Activated naive CD8-positive, alpha-beta T cell treated with anti-CD3 and anti-CD28 coated beads, Interleukin-2, amount 50 U/mL, for 24 hours (primary cell): ENCODE measurements around the gene ATP9A.

Experiments used
- ATAC-seq: fragments of 150-1000 bp; cut with Tn5 transposase; one replicate; pipeline ENCODE4 v1.10.0; 2021
- DNase-seq: peaks from one replicate; pipeline ENCODE4 v3.0.0; 2021
- H3K27ac Mint-ChIP-seq: one replicate; pipeline ENCODE4 v1.8.0; 2021; ENCODE audit warnings: mild to moderate bottlenecking, mixed read lengths
- H3K27me3 Mint-ChIP-seq: one replicate; pipeline ENCODE4 v1.8.0; 2021; ENCODE audit warnings: mixed read lengths
- H3K36me3 Mint-ChIP-seq: one replicate; pipeline ENCODE4 v1.8.0; 2021; ENCODE audit warnings: low read depth, mixed read lengths
- H3K4me1 Mint-ChIP-seq: one replicate; pipeline ENCODE4 v1.8.0; 2021; ENCODE audit warnings: mixed read lengths
- H3K4me3 Mint-ChIP-seq: one replicate; pipeline ENCODE4 v1.8.0; 2021; ENCODE audit warnings: mild to moderate bottlenecking, moderate library complexity, mixed read lengths
- H3K9me3 Mint-ChIP-seq: one replicate; pipeline ENCODE4 v1.8.0; 2021; ENCODE audit warnings: mixed read lengths

The ATP9A gene

GRCh38 chr20:51639206-51639832 lies 128.9 kb downstream of the ATP9A start:
- peak; percentile 82 for DNase-seq
- peaks cover 4% of the 10 kb centered on the region for H3K27me3 Mint-ChIP-seq
- H3K36me3 Mint-ChIP-seq, result no peaks in the 10 kb centered on the region
- H3K27ac Mint-ChIP-seq, result no peak overlapping the region
- H3K4me1 Mint-ChIP-seq, result peaks cover 14% of the 10 kb centered on the region
- H3K4me3 Mint-ChIP-seq, result no peak overlapping the region
- peak; percentile 50 for ATAC-seq
- H3K9me3 Mint-ChIP-seq, result no peaks in the 10 kb centered on the region

- H3K36me3 Mint-ChIP-seq, result no peaks in the 10 kb centered on the region
Observed at GRCh38 chr20:51637241-51637640, 130.9 kb downstream of the ATP9A start.

GRCh38 chr20:51636123-51636522 lies 132.1 kb downstream of the ATP9A start:
- H3K9me3 Mint-ChIP-seq, result no peaks in the 10 kb centered on the region
- no peaks in the 10 kb centered on the region for H3K36me3 Mint-ChIP-seq
- ATAC-seq (peak; percentile 48), DNase-seq (no peak)
- H3K4me1 Mint-ChIP-seq, result peaks cover 30% of the 10 kb centered on the region
- no peak overlapping the region for H3K4me3 Mint-ChIP-seq
- H3K27ac Mint-ChIP-seq, result peak overlapping the region; percentile 14
- H3K27me3 Mint-ChIP-seq, result peaks cover 23% of the 10 kb centered on the region

More at GRCh38 chr20:51637241-51637640, 130.9 kb downstream of the ATP9A start:
- H3K27me3 Mint-ChIP-seq, result peaks cover 18% of the 10 kb centered on the region
- no peak overlapping the region for H3K27ac Mint-ChIP-seq
- no peaks in the 10 kb centered on the region for H3K9me3 Mint-ChIP-seq
- no peak overlapping the region for H3K4me3 Mint-ChIP-seq
- peaks cover 23% of the 10 kb centered on the region for H3K4me1 Mint-ChIP-seq
- DNase-seq (no peak), ATAC-seq (no peak)

DNA sequence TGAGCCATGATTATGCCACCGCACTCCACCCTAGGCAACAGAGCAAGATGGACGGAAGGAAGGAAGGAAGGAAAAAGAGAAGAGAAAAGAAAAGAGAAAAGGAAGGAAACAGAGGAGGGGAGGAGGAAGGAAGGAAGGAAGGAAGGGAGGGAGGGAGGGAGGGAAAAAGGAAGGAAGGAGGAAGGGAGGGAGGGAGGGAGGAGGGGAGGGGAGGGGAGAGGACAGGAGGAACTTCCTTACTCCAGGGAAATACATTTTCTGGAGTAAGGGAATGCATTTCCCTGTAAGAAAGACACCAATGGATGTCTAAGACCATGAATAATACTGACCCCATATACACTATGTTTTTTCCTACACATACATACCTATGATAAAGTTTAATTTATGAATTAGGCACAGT lies 132.5 kb downstream of the ATP9A start:
- H3K4me1 Mint-ChIP-seq, result peaks cover 35% of the 10 kb centered on the region
- peak overlapping the region; percentile 0 for H3K27ac Mint-ChIP-seq
- no peak for ATAC-seq
- peaks cover 28% of the 10 kb centered on the region for H3K27me3 Mint-ChIP-seq
- H3K9me3 Mint-ChIP-seq, result no peaks in the 10 kb centered on the region
- H3K36me3 Mint-ChIP-seq, result no peaks in the 10 kb centered on the region
- no peak overlapping the region for H3K4me3 Mint-ChIP-seq
- no peak for DNase-seq

GRCh38 chr20:51634877-51635276 lies 133.3 kb downstream of the ATP9A start:
- Mint-ChIP-seq H3K27ac (no peak overlapping the region), H3K4me1 (peaks cover 41% of the 10 kb centered on the region), H3K27me3 (peaks cover 35% of the 10 kb centered on the region), H3K36me3 (no peaks in the 10 kb centered on the region), H3K4me3 (no peak overlapping the region), H3K9me3 (no peaks in the 10 kb centered on the region)
- ATAC-seq, result no peak
- DNase-seq, result no peak

DNA sequence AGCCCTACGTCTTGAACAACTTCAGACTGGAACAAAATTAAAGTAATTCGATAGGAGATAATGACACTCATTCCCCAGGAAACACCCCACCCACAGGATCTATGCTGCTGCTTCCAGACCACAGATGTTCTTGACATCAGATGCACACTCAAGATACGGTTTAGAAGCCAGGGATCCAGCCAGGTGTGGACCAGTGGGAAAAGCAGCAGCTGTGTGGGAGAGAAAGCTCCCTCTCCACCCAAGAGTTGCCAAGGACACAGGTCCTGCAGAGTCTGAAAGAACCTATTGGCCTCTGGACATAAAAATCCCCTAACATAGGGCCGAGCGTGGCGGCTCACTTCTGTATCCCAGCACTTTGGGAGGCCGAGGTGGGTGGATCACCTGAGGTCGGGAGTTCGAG lies 133.9 kb downstream of the ATP9A start:
- H3K4me1 Mint-ChIP-seq, result peaks cover 47% of the 10 kb centered on the region
- no peaks in the 10 kb centered on the region for H3K36me3 Mint-ChIP-seq
- peaks cover 41% of the 10 kb centered on the region for H3K27me3 Mint-ChIP-seq
- DNase-seq (no peak), ATAC-seq (no peak)
- H3K9me3 Mint-ChIP-seq, result no peaks in the 10 kb centered on the region
- H3K27ac Mint-ChIP-seq, result no peak overlapping the region
- no peak overlapping the region for H3K4me3 Mint-ChIP-seq

DNA sequence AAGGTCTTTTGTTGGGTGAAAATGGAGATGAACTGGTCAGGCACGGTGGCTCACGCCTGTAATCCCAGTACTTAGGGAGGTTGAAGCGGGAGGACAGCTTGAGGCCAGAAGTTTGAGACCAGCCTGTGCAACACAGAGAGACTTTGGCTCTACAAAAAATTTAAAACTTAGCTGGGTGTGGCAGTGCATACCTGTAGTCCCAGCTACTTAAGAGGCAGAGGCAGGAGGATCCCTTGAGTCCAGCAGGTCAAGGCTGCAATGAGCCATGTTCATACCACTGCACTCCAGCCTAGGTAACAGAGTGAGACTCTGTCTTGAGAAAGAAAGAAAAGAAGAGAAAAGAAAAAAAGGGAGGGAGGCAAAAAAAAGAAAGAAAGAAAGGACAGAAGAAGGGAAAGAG lies 134.8 kb downstream of the ATP9A start:
- Mint-ChIP-seq H3K27me3 (peaks cover 45% of the 10 kb centered on the region), H3K4me1 (peaks cover 53% of the 10 kb centered on the region), H3K4me3 (no peak overlapping the region), H3K9me3 (no peaks in the 10 kb centered on the region), H3K36me3 (no peaks in the 10 kb centered on the region), H3K27ac (no peak overlapping the region)
- no peak for ATAC-seq
- DNase-seq, result no peak

- Mint-ChIP-seq H3K4me3 (peak overlapping the region; percentile 3), H3K27ac (peak overlapping the region; percentile 40), H3K9me3 (no peaks in the 10 kb centered on the region), H3K27me3 (peaks cover 47% of the 10 kb centered on the region), H3K36me3 (no peaks in the 10 kb centered on the region), H3K4me1 (peaks cover 61% of the 10 kb centered on the region)
- no peak for ATAC-seq
- DNase-seq, result no peak
Observed at GRCh38 chr20:51631953-51632352, 136.2 kb downstream of the ATP9A start.

DNA sequence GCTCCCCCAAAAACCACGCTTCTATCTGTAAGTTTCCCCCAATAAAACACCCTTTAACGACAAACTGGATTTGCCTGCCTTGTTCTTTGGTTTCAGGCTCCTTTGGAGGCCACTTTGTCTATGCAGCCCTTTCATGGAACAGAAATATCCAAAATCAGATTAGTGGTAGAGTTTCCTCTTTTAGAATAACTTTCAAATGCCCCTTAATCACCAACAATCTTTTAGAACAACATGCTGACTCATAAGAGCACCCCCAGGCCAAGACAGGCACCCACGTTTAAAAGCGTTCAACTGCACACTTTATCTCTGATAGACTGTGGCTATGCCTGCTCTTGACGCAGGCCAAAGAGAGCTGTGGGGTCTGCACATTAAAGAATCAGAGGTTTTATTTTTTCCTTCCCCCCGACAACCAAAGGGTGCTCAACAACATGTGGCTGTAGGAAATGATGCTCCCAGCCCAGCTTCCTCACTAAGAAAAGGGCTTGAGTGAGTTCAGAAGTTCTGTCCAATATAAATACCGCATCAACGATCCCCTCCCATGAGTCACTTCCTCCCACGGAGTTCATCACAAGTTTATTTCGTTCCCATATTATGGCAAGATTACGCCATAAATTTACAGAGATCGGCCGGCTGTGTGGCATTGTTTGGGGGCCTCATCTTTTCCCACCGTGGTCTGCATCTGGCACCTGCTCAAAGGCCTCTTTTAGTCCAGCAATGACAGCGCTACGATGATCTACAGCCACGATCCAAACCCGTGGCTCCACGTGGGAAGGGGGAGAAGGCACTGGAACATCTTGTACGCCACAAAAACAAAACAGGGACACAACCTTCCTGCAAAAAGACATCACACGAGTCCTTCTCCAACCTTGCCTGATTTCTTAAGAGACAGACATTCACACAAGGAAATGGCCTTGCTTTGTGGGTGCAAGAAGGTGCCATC lies 136.9 kb downstream of the ATP9A start:
- Mint-ChIP-seq H3K4me3 (peak overlapping the region; percentile 3), H3K27ac (peak overlapping the region; percentile 40), H3K9me3 (no peaks in the 10 kb centered on the region), H3K36me3 (no peaks in the 10 kb centered on the region), H3K4me1 (peaks cover 62% of the 10 kb centered on the region), H3K27me3 (peaks cover 47% of the 10 kb centered on the region)
- ATAC-seq (peak; percentile 68), DNase-seq (peak; percentile 47)

DNA sequence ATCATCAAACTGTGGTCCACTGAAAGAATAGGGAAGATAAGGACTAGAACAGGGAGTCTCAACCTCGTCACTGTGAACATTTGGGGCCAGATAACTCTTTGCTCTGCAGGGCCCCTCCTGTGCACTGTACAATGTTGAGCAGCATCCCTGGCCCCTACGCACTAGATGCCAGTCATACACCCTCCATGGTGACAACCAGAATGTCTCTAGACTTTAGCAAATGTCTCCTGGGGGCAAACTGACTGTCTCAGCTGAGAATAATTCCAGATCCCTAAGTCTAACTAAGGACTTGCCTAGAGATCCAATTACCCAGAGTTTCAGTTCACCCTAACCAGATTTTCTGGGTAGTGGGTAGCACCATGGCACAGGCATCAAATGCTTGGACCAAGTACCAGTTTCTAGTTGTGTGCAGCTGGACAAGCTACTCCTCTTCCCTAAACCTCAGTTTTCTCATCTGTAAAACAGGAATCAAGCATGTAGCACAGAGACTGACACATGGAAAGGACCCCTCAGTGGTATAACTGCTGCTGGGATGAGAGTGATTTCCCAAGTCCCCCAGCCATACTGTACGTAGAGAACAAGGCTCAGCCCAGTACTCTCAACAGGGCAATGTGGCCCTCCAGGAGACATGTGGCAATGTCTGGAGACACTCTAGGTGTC lies 138.7 kb downstream of the ATP9A start:
- no peak for ATAC-seq
- Mint-ChIP-seq H3K36me3 (no peaks in the 10 kb centered on the region), H3K9me3 (no peaks in the 10 kb centered on the region), H3K4me1 (peaks cover 50% of the 10 kb centered on the region), H3K27ac (no peak overlapping the region), H3K4me3 (peak overlapping the region; percentile 2), H3K27me3 (peaks cover 45% of the 10 kb centered on the region)
- DNase-seq, result no peak

- peak overlapping the region; percentile 2 for H3K4me3 Mint-ChIP-seq
- H3K4me1 Mint-ChIP-seq, result peaks cover 47% of the 10 kb centered on the region
- H3K36me3 Mint-ChIP-seq, result no peaks in the 10 kb centered on the region
- peak overlapping the region; percentile 53 for H3K27ac Mint-ChIP-seq
- peaks cover 42% of the 10 kb centered on the region for H3K27me3 Mint-ChIP-seq
- peak; percentile 28 for ATAC-seq
- H3K9me3 Mint-ChIP-seq, result no peaks in the 10 kb centered on the region
- no peak for DNase-seq
Observed at GRCh38 chr20:51628533-51629398, 139.4 kb downstream of the ATP9A start.

DNA sequence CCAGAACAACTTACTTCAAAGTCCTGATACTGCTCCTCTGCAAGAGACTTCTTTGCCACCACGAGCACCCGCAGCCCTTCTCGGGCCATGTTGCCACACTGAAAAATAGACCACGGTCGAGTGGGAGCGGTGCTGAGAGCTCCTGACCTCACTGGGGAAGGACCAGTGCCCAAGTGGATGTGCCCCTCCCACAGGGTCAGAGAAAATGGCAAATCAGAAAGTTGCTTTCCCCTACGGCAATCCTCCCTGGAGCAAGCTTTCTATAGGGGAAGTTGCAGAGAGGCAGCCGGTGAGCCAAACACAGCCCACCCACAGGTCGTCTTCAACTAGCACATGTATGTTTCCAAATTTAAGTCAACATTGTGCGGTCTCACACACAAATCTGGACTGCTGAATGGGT lies 140.6 kb downstream of the ATP9A start:
- DNase-seq, result no peak
- H3K4me1 Mint-ChIP-seq, result peaks cover 42% of the 10 kb centered on the region
- H3K9me3 Mint-ChIP-seq, result no peaks in the 10 kb centered on the region
- peaks cover 33% of the 10 kb centered on the region for H3K27me3 Mint-ChIP-seq
- H3K36me3 Mint-ChIP-seq, result no peaks in the 10 kb centered on the region
- H3K27ac Mint-ChIP-seq, result no peak overlapping the region
- ATAC-seq, result no peak
- no peak overlapping the region for H3K4me3 Mint-ChIP-seq

DNA sequence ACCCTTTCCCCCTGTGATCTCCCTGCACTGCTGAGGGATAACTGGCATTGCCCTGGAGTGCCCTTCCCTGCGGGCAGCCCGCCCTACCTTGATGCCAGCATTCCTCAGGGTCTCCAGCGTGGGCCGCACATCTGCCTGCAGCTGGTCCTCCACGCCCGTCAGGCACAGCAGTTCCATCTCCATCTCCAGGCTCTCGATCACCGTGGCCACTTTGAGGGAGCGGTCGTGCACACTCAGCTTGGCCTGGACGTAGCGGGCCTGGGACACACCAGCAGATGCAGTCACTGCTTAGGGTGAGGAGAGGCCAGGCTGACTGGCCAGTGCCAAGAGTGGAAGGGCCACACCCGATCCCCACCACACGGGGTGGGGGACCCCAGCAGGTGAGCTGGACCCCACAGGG lies 143.1 kb downstream of the ATP9A start:
- Mint-ChIP-seq H3K4me1 (peaks cover 26% of the 10 kb centered on the region), H3K27me3 (peaks cover 16% of the 10 kb centered on the region), H3K9me3 (no peaks in the 10 kb centered on the region), H3K36me3 (no peaks in the 10 kb centered on the region), H3K27ac (no peak overlapping the region), H3K4me3 (no peak overlapping the region)
- DNase-seq, result no peak
- ATAC-seq, result no peak

- no peak overlapping the region for H3K27ac Mint-ChIP-seq
- peaks cover 7% of the 10 kb centered on the region for H3K27me3 Mint-ChIP-seq
- peaks cover 17% of the 10 kb centered on the region for H3K4me1 Mint-ChIP-seq
- DNase-seq (peak; percentile 76), ATAC-seq (peak; percentile 58)
- H3K4me3 Mint-ChIP-seq, result no peak overlapping the region
- no peaks in the 10 kb centered on the region for H3K36me3 Mint-ChIP-seq
- H3K9me3 Mint-ChIP-seq, result no peaks in the 10 kb centered on the region
Observed at GRCh38 chr20:51624157-51624731, 143.9 kb downstream of the ATP9A start.
